Measurements from ENCODE around the gene HSPBP1. TPM values are rescaled to one million over a fixed set of nuclear protein-coding genes. Genes with fewer than 3 reads are reported as not detected.

Gene HSPBP1
- total RNA-seq, 2 donors from 2014 or later: 19.1 to 23.1 TPM

DNA sequence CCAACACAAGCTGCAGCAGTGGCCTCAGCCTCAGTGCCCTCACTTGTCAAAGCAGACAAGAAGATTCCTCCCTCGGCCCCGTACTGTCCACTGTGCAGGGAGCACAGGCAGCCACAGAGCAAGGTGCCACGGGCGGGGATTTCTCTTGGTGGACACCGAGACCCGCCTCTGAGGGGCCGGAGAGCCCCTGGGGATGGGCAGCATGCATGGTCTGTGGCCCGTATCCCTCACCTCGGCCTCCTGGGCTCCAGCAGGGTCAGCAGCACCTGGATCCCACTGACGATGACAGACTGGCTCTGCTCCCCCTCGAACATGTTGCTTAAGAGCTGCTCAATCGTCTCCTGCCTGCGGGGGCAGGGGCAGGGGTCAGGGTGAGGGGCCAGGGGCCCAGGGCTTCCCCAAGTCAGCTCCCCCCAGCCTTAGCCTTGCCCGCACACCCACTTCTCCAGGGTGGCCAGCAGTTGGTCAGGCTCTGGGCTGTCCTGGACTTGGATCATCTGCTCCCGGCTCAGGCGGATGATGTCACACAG lies 37.9 kb downstream of the HSPBP1 start:
- H3K36me3 Mint-ChIP-seq (ENCODE audit: low read depth): peaks cover 7% of the 10 kb centered on the region
- peaks cover 4% of the 10 kb centered on the region for H3K4me1 Mint-ChIP-seq
- no peak for ATAC-seq
- H3K27me3 Mint-ChIP-seq: no peaks in the 10 kb centered on the region
- H3K4me3 Mint-ChIP-seq: no peak overlapping the region
- no peaks in the 10 kb centered on the region for H3K9me3 ChIP-seq (ENCODE audit: control insufficient read depth, low read length, poor library complexity, severe bottlenecking)
- DNase-seq: no peak
- H3K27ac Mint-ChIP-seq: no peak overlapping the region

DNA sequence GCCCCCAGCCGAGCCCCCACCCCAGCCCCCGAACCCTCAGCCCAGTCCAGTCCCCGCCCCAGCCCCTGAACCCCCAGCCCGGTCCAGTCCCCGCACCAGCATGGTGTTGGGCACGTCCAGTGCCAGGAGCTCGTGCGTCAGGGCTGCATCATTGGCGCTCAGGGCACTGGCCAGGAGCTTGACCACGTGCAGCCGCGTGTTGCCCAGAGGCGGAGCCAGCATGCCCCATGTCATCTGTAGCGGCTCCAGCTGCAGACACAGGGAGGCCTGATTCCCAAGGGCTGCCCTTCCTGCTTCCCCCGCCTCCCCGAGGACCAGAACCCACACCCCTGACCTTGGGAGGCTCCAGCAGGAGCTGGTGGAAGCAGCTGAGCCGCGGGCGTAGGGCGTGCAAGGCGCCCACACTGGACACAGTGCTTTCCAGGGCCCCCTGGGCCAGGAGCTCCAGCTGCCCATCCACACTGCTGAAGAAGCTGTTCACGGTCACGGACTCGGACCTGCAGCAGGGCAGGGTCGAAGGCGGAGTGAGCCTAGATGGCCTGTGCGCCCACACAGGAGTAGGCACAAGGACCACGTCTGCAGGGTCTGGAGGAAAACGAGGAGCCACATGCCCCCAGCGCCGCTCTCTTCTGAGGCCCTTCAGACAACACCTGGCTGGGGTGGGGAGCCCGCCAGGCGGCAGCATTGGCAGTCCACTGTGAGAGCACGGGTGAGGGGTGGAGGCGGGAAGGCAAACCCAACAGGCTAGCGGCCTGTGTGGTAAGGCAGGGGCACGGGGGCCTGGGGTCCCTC lies 38.6 kb downstream of the HSPBP1 start:
- ATAC-seq: no peak
- no peak overlapping the region for H3K27ac Mint-ChIP-seq
- peaks cover 7% of the 10 kb centered on the region for H3K36me3 Mint-ChIP-seq (ENCODE audit: low read depth)
- H3K4me1 Mint-ChIP-seq: peaks cover 9% of the 10 kb centered on the region
- no peaks in the 10 kb centered on the region for H3K9me3 ChIP-seq (ENCODE audit: control insufficient read depth, low read length, poor library complexity, severe bottlenecking)
- H3K4me3 Mint-ChIP-seq: no peak overlapping the region
- no peak for DNase-seq
- no peaks in the 10 kb centered on the region for H3K27me3 Mint-ChIP-seq

DNA sequence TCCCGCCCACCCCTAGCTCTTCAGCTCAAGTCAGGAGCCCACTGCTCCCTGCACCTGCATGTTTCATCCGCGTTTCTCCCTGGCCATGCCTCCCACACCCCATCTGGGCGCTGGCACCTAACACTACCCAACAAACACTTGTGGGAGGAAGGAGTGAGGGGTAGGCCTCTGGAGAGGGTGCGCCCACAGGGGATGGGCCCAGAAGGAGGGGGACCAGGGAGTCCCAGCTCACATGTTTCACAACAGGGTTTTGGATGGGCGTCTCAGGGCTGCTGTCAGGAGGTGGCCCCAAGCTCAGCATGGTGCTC lies 39.2 kb downstream of the HSPBP1 start:
- no peaks in the 10 kb centered on the region for H3K27me3 Mint-ChIP-seq
- peaks cover 7% of the 10 kb centered on the region for H3K36me3 Mint-ChIP-seq (ENCODE audit: low read depth)
- H3K9me3 ChIP-seq (ENCODE audit: control insufficient read depth, low read length, poor library complexity, severe bottlenecking): no peaks in the 10 kb centered on the region
- H3K4me1 Mint-ChIP-seq: peaks cover 11% of the 10 kb centered on the region
- H3K4me3 Mint-ChIP-seq: peak overlapping the region; percentile 7
- H3K27ac Mint-ChIP-seq: no peak overlapping the region
- DNase-seq (no peak), ATAC-seq (no peak)

DNA sequence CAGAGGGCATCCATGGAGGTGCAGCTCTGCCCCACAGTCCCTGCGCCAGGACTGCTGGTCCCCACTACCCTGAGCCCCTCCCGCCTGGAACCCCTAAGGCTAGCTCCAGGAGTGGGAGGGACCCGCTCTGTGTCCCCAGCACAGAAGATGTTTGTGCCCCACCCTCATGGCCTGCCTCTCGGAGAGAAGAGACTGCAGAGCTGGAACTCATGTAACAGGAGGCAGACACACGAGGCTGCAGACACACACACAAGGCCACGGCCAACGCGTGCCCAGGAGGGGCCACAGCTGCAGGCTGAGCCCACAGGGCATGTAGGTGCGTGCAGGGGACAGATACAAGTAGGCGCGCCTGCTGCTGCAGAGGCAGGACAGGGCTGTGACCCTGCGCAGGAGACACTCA lies 40.9 kb downstream of the HSPBP1 start:
- H3K4me3 Mint-ChIP-seq: no peak overlapping the region
- H3K36me3 Mint-ChIP-seq (ENCODE audit: low read depth): peaks cover 9% of the 10 kb centered on the region
- H3K27ac Mint-ChIP-seq: no peak overlapping the region
- ATAC-seq: no peak
- H3K9me3 ChIP-seq (ENCODE audit: control insufficient read depth, low read length, poor library complexity, severe bottlenecking): no peaks in the 10 kb centered on the region
- no peak for DNase-seq
- H3K4me1 Mint-ChIP-seq: peaks cover 19% of the 10 kb centered on the region
- no peaks in the 10 kb centered on the region for H3K27me3 Mint-ChIP-seq

DNA sequence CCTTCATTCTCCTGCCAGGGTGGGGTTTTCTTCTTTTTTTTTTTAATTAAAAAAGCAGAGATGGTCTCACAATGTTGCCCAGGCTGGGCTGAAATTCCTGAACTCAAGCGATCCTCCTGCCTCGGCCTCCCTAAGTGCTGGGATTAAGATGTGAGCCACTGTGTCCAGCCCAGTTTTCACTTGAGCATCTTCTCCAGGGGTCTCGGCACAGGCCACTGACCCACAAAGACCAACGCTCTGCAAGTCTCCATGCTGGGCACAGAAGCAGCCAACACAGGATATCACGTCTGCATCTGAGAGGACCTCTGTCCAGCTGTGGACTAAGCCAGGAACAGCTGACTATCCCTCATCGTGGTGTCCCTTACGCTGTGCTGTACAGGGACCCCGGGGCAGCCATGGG lies 41.9 kb downstream of the HSPBP1 start:
- peaks cover 6% of the 10 kb centered on the region for H3K36me3 Mint-ChIP-seq (ENCODE audit: low read depth)
- no peak for DNase-seq

DNA sequence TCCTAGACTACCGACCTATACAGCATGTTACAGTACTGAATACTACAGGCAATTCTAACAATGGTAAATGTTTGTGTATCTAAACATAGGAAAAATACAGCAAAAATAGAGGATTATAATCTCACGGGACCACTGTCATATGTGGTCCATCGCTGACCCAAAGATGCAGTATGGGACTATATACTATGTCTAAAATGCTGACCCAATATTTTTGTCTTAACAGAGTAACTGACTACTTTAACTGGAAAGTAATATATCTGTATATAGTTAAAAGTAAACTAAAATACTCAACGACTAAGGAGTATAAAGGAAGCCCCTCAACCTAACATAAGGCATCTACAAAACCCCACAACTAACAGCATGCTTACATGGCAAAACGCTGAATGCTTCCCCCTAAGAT lies 46.9 kb downstream of the HSPBP1 start:
- H3K36me3 Mint-ChIP-seq (ENCODE audit: low read depth): peaks cover 4% of the 10 kb centered on the region
- no peak overlapping the region for H3K27ac Mint-ChIP-seq
- ATAC-seq: no peak
- peaks cover 20% of the 10 kb centered on the region for H3K4me1 Mint-ChIP-seq
- no peak for DNase-seq
- H3K4me3 Mint-ChIP-seq: no peak overlapping the region
- no peaks in the 10 kb centered on the region for H3K9me3 ChIP-seq (ENCODE audit: control insufficient read depth, low read length, poor library complexity, severe bottlenecking)
- no peaks in the 10 kb centered on the region for H3K27me3 Mint-ChIP-seq

More for the DNA sequence above, 41.9 kb downstream of the HSPBP1 start:
- Mint-ChIP-seq H3K27ac (no peak overlapping the region), H3K27me3 (no peaks in the 10 kb centered on the region), H3K4me1 (peaks cover 17% of the 10 kb centered on the region), H3K4me3 (no peak overlapping the region)
- no peak for ATAC-seq
- H3K9me3 ChIP-seq (ENCODE audit: control insufficient read depth, low read length, poor library complexity, severe bottlenecking): no peaks in the 10 kb centered on the region

DNA sequence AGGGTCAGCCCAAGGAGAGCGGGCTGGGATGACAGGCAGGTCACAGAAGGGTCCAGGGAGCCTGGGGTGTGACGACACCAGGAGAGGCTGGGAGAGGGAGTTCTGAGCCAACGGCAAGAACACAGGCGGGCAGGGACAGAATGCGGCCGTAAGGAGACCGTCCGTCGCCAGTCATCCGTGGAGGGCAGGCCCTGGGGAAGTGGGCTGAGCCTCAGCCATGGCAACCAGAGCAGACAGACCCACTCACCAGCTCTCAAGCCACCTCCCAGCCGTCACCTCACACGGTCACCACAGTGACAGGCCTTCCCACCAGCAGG lies 47.7 kb downstream of the HSPBP1 start:
- ATAC-seq: no peak
- Mint-ChIP-seq H3K36me3 (ENCODE audit: low read depth) (peaks cover 5% of the 10 kb centered on the region), H3K27ac (peak overlapping the region; percentile 37), H3K27me3 (no peaks in the 10 kb centered on the region), H3K4me3 (peak overlapping the region; percentile 56), H3K4me1 (peaks cover 20% of the 10 kb centered on the region)
- H3K9me3 ChIP-seq (ENCODE audit: control insufficient read depth, low read length, poor library complexity, severe bottlenecking): no peaks in the 10 kb centered on the region
- no peak for DNase-seq

DNA sequence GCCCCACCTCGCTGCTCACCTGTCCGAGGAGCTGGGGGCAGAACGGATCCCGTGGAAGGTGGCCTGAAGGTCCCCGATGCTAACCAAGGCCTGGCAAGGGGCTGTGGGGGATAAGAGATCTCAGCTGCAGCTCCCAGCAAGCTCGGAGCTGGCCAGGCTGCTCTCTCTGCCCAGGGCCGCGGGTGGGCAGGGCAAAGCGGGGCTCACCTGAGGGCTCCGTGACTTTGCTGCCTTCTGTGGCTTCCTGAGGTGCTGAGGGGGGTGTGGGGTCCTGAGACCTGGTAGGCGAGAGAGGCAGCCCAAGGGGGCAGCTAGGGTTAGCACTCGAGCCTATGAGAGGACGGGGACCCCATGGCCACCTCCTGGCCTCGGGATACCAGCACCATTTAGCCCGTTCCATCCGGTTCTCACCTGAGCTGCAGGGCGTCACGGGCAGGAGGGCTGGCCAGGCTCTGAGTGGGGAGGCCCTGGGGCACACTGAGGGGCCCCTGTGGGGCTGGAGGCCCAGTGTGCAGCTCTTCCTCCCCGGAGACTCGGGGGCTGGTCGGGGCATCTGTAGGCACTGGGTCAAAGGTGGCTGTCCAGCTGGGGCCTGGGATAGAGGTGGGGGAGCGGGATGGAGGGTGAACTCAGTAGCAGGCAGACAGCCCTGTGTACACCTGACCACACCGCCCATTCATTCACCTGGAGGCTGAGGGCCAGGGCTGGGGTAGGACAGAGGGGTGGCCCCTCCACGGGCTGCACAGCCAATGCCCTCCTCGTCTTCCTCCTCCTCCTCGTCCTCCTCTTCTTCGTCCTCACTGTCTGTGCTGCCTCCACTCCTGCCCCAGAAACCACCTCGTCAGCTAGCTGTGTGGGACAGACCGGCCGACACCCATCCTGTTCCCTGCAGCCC lies 48.3 kb downstream of the HSPBP1 start:
- Mint-ChIP-seq H3K27ac (peak overlapping the region; percentile 37), H3K36me3 (ENCODE audit: low read depth) (peaks cover 7% of the 10 kb centered on the region), H3K27me3 (no peaks in the 10 kb centered on the region), H3K4me1 (peaks cover 19% of the 10 kb centered on the region), H3K4me3 (peak overlapping the region; percentile 56)
- no peaks in the 10 kb centered on the region for H3K9me3 ChIP-seq (ENCODE audit: control insufficient read depth, low read length, poor library complexity, severe bottlenecking)
- ATAC-seq: no peak
- no peak for DNase-seq

DNA sequence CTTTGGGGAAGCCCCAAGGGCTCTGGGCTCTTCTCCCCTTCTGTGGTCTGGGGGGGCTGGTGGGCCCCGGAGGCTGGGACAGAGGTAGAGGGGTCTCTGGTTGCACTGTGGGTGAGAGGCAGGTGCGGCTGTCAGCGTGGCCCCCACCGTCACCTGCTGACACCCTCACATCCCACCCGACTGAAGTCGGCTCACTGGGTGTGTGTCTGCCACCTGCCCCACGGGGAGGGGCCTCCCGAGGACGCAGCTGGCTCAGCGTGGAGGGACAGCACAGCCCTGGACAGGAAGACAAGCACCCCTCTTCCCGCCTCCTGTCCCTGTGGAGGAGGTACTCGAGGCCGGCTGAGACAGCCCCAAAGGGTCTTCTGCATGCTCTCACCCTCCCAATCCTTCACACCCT lies 49.1 kb downstream of the HSPBP1 start:
- no peaks in the 10 kb centered on the region for H3K9me3 ChIP-seq (ENCODE audit: control insufficient read depth, low read length, poor library complexity, severe bottlenecking)
- Mint-ChIP-seq H3K27ac (peak overlapping the region; percentile 27), H3K36me3 (ENCODE audit: low read depth) (peaks cover 7% of the 10 kb centered on the region), H3K4me1 (peaks cover 15% of the 10 kb centered on the region), H3K4me3 (no peak overlapping the region), H3K27me3 (no peaks in the 10 kb centered on the region)
- no peak for ATAC-seq
- no peak for DNase-seq

DNA sequence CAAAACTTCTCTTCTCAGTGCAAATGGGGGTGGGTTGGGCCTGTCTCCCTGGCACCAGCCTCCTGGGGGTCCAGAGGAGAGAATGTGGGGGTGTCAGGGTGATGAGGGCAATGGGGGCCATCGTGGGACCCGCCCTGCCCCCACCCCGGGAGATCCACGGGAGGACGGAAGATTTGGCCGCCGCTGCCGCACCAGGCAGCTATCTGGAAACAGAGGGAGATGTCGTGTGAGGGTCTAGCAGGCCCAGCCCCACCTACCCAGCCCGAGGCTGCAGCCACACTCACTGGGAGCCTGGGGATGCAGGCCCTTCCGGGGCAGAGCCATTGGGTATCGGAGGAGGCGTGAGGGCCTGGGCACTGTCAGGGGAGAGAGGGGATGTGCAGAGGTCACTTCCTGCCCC lies 49.6 kb downstream of the HSPBP1 start:
- Mint-ChIP-seq H3K4me3 (peak overlapping the region; percentile 49), H3K27me3 (no peaks in the 10 kb centered on the region), H3K27ac (peak overlapping the region; percentile 27), H3K36me3 (ENCODE audit: low read depth) (peaks cover 9% of the 10 kb centered on the region), H3K4me1 (peaks cover 18% of the 10 kb centered on the region)
- no peak for ATAC-seq
- no peaks in the 10 kb centered on the region for H3K9me3 ChIP-seq (ENCODE audit: control insufficient read depth, low read length, poor library complexity, severe bottlenecking)
- DNase-seq: no peak

DNA sequence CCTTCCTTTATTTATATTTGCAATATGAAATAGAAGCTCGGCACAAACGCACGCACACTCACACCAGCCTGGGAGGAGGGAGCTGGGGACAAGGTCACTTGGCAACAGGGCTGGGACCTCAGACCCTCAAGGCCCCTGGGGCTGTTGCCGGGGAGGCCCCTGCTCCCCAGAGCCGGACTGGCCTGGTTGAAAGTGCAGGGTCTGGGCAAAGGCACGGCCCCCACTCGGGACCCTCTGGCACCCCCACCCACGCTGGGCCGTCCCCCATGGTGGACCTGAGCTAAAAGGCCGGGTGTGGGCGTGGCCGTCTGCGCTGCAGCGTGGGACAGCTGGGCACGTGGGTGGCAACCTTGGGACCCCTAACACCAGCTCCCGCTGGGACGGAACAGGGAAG lies 50.1 kb downstream of the HSPBP1 start:
- H3K9me3 ChIP-seq (ENCODE audit: control insufficient read depth, low read length, poor library complexity, severe bottlenecking): no peaks in the 10 kb centered on the region
- H3K4me1 Mint-ChIP-seq: peaks cover 15% of the 10 kb centered on the region
- no peak overlapping the region for H3K27ac Mint-ChIP-seq
- ATAC-seq (no peak), DNase-seq (no peak)
- H3K4me3 Mint-ChIP-seq: no peak overlapping the region
- H3K36me3 Mint-ChIP-seq (ENCODE audit: low read depth): peaks cover 9% of the 10 kb centered on the region
- no peaks in the 10 kb centered on the region for H3K27me3 Mint-ChIP-seq

DNA sequence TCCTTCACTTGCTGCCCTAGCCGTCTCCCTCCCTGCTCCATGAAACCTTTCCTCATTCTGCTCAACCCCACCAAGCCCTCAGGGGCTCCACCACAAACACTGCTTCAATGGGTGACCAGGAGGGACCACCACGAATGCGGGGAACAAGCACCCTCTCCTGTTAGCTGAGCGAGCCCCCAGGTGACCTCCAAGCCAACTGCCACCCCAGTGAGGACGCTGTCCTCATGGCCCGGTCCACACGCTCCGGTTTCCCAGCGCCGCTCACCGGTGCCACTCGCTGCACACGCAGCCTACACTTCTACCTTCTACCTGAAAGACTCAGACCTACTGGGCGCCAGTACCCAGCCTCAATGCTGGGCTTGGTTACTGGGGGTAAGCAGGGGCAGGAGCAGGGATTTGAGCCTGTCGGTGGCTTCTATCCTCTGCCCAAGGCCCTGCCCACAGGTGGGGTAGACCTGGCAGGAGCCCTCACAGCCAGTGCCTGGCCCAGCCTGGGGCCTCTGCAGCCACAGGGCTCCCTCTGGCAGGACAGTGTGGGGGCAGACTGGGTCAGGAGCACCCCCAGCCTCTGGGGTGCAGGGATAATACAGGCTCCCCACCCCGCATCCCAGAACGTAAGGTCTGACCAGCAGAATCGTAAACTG lies 50.6 kb downstream of the HSPBP1 start:
- Mint-ChIP-seq H3K4me1 (peaks cover 11% of the 10 kb centered on the region), H3K36me3 (ENCODE audit: low read depth) (peaks cover 7% of the 10 kb centered on the region), H3K4me3 (no peak overlapping the region), H3K27me3 (no peaks in the 10 kb centered on the region), H3K27ac (peak overlapping the region; percentile 54)
- ATAC-seq (no peak), DNase-seq (no peak)
- H3K9me3 ChIP-seq (ENCODE audit: control insufficient read depth, low read length, poor library complexity, severe bottlenecking): no peaks in the 10 kb centered on the region

DNA sequence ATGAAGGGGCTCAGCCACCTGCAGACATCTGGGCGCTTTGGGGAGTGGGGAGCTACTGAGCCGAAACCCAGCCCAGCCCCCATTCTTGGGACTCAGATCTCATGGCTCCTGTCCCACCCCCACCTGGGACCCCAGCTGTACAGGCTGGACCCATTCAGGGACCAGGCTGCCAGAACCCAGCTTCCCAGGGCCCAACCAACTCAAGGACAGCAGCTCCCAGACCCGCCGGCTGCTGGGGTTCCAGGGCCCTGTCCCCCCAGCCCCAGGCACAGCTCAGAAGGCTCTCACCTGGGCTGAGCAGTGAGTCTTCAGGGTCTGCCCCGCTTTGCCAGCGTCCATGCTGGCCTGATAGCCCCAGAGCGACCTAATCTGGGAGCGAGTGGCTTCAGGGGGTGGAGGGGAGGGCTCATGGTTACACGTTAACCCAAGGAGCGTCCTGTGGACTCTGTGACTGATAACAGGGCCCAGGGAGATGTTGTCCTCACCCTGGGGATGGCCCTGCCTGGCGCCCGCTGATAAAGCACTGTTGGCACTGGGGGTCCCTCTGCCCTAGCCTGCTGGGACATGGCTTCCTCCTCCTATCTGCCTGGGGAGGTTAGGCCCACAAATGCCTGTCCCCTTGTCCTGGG lies 51.4 kb downstream of the HSPBP1 start, which contains the start of gene TMEM86B:
TMEM86B (minus strand) TSS at position 361 of the 629 bp plus-strand sequence; CDS start at position 339, 22 bp downstream.
- no peak for ATAC-seq
- Mint-ChIP-seq H3K4me3 (no peak within 1 kb of the TSS), H3K36me3 (ENCODE audit: low read depth) (peaks cover 7% of the 10 kb centered on the region), H3K4me1 (peaks cover 12% of the 10 kb centered on the region), H3K27me3 (no peaks in the 10 kb centered on the region), H3K27ac (peak within 1 kb of the TSS; percentile 59)
- no peaks in the 10 kb centered on the region for H3K9me3 ChIP-seq (ENCODE audit: control insufficient read depth, low read length, poor library complexity, severe bottlenecking)
- DNase-seq: no peak
